ENCODE results near the gene MED29. TPM values are rescaled to one million over a fixed set of nuclear protein-coding genes. Genes with fewer than 3 reads are reported as not detected.
A peak's percentile ranks its signal among the peaks of the same experiment; 100 is the strongest.

The MED29 gene
- total and polyA plus RNA-seq, 2 donors (not counting 1 experiment from before 2014, with no cell fraction given): 33.0 to 47.5 TPM

GRCh38 chr19:39445196-39446111, 54.3 kb downstream of the MED29 start, which contains the start of gene SUPT5H:
SUPT5H (plus strand) TSS chr19:39445582; CDS start chr19:39445891, 309 bp downstream.
- Histone ChIP-seq H3K79me2 (ENCODE audit: control insufficient read depth, insufficient read depth, low read length) (peaks cover 58% of the 10 kb centered on the region), H4K20me1 (ENCODE audit: control insufficient read depth, insufficient read depth, low read length, poor library complexity, severe bottlenecking) (peaks cover 38% of the 10 kb centered on the region), H3K9me3 (ENCODE audit: control extremely low read depth in 1 of 3, control insufficient read depth in 2 of 3, insufficient read depth in 1 of 3, low read length in 2 of 3) (no peaks in the 10 kb centered on the region), H2AFZ (ENCODE audit: insufficient read depth, low read depth, low read length, poor library complexity, severe bottlenecking) (peak within 1 kb of the TSS; percentile 80), H3K4me1 (ENCODE audit: control insufficient read depth in 2 of 2, insufficient read depth in 2 of 2, low read length in 2 of 2) (peaks cover 42 to 56% of the 10 kb centered on the region in 2 donors), H3K27ac (ENCODE audit: low read length in 2 of 2) (peak within 1 kb of the TSS; percentile 91 to 95), H3K4me3 (ENCODE audit: control extremely low read depth in 1 of 5, extremely low read depth in 1 of 5, insufficient read depth in 1 of 5, low read depth in 2 of 5, low read length in 4 of 5) (peak within 1 kb of the TSS; percentile 69 to 98 (median 95)), H3K4me2 (replicated peaks; ENCODE audit: low read depth, low read length, poor library complexity, severe bottlenecking) (peak within 1 kb of the TSS; percentile 96), H3K9ac (ENCODE audit: low read length) (peak within 1 kb of the TSS; percentile 98), H3K36me3 (replicated peaks in 1 of 2; ENCODE audit: control extremely low read depth in 1 of 2, control insufficient read depth in 1 of 2, extremely low read depth in 1 of 2, insufficient read depth in 2 of 2, low read length in 1 of 2) (peaks cover 0 to 4% of the 10 kb centered on the region in 2 experiments), H3K27me3 (replicated peaks in 1 of 4; ENCODE audit: control extremely low read depth in 1 of 4, control insufficient read depth in 3 of 4, insufficient read depth in 4 of 4, low read length in 3 of 4) (no peaks in the 10 kb centered on the region)
- Mint-ChIP-seq H3K4me1 (peaks cover 58% of the 10 kb centered on the region), H3K27ac (peak within 1 kb of the TSS; percentile 97), H3K4me3 (peak within 1 kb of the TSS; percentile 97), H3K27me3 (no peaks in the 10 kb centered on the region), H3K9me3 (ENCODE audit: insufficient read depth) (no peaks in the 10 kb centered on the region)
- TF ChIP-seq, protein P1, sequence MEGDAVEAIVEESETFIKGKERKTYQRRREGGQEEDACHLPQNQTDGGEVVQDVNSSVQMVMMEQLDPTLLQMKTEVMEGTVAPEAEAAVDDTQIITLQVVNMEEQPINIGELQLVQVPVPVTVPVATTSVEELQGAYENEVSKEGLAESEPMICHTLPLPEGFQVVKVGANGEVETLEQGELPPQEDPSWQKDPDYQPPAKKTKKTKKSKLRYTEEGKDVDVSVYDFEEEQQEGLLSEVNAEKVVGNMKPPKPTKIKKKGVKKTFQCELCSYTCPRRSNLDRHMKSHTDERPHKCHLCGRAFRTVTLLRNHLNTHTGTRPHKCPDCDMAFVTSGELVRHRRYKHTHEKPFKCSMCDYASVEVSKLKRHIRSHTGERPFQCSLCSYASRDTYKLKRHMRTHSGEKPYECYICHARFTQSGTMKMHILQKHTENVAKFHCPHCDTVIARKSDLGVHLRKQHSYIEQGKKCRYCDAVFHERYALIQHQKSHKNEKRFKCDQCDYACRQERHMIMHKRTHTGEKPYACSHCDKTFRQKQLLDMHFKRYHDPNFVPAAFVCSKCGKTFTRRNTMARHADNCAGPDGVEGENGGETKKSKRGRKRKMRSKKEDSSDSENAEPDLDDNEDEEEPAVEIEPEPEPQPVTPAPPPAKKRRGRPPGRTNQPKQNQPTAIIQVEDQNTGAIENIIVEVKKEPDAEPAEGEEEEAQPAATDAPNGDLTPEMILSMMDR (IDR thresholded peaks at IDR 0.05): no peak
- no peak for TF ChIP-seq EZH2 (IDR thresholded peaks at IDR 0.05; ENCODE audit: borderline replicate concordance, insufficient read depth, low read depth, low read length, poor library complexity, severe bottlenecking)
- peak; percentile 99 for DNase-seq
- ChIA-PET CTCF (interaction anchor here (0.7 to 2.4 kb wide), 6 partner anchors 10 to 222 kb away, joined by 3 to 9 read pairs (median 3); partner anchors contain the start of gene RPS16), POLR2A (interaction anchor here (0.6 to 3.5 kb wide), 12 partner anchors 8 to 1202 kb away, joined by 3 to 42 read pairs (median 4); partner anchors contain the start of genes MED29, PAF1, RPS16 and TIMM50)
- WGBS (ENCODE audit: insufficient coverage): under 1% methylated on average over 65 of the region's 68 CpGs
- intact Hi-C loops (cut with micrococcal nuclease): loop anchor here (1.0 to 10.0 kb wide), 10 partner anchors 9 to 389 kb away; partner anchors contain the start of genes DYRK1B, EID2, EID2B and MED29
- ATAC-seq (ENCODE audit: low read depth): peak; percentile 94

Data from B cell (primary cell).